DMS53 (cell line): ENCODE measurements around the gene VWA7.

Source experiments
- DNase-seq: peaks from one replicate; lab custom pipeline; 2025; lab: John Stamatoyannopoulos, UW

The VWA7 gene

GRCh38 chr6:31729979-31730630 lies 47.0 kb downstream of the VWA7 start:
- DNase-seq, result peak; percentile 74

- peak; percentile 94 for DNase-seq
Observed at GRCh38 chr6:31729515-31729978, 47.6 kb downstream of the VWA7 start.

GRCh38 chr6:31728767-31729514 lies 48.2 kb downstream of the VWA7 start, which contains the start of gene DDAH2:
DDAH2 (minus strand) TSS chr6:31729299; CDS start chr6:31729161, 138 bp downstream.
- DNase-seq, result no peak

GRCh38 chr6:31727717-31728671 lies 49.1 kb downstream of the VWA7 start:
- DNase-seq, result no peak

- no peak for DNase-seq
Observed at GRCh38 chr6:31727034-31727716, 50.0 kb downstream of the VWA7 start.

GRCh38 chr6:31725502-31726350 lies 51.4 kb downstream of the VWA7 start:
- DNase-seq, result no peak

GRCh38 chr6:31723980-31724691 lies 53.0 kb downstream of the VWA7 start:
- no peak for DNase-seq

- DNase-seq, result no peak
Observed at GRCh38 chr6:31723245-31723979, 53.7 kb downstream of the VWA7 start, which contains the start of gene MPIG6B. MPIG6B (plus strand) TSS chr6:31723373; CDS start chr6:31723384, 11 bp downstream.

- DNase-seq, result no peak
Observed at GRCh38 chr6:31722173-31722572, 55.0 kb downstream of the VWA7 start.

GRCh38 chr6:31721351-31722020 lies 55.6 kb downstream of the VWA7 start, which contains the start of gene LY6G6C:
LY6G6C (minus strand) TSS chr6:31721746; CDS start chr6:31721679, 67 bp downstream.
- no peak for DNase-seq

- DNase-seq, result no peak
Observed at GRCh38 chr6:31720196-31720770, 56.8 kb downstream of the VWA7 start.

- no peak for DNase-seq
Observed at GRCh38 chr6:31719001-31719400, 58.1 kb downstream of the VWA7 start.

- peak; percentile 93 for DNase-seq
Observed at GRCh38 chr6:31718265-31718664, 58.9 kb downstream of the VWA7 start.

- peak; percentile 34 for DNase-seq
Observed at GRCh38 chr6:31717499-31718222, 59.5 kb downstream of the VWA7 start.
